ENCODE data around the gene DEGS1. TPM values are rescaled to one million over a fixed set of nuclear protein-coding genes. Genes with fewer than 3 reads are reported as not detected.

DEGS1 gene
- total and polyA plus RNA-seq, 12 donors: 33.1 to 79.4 (median 35.7) TPM

DNA sequence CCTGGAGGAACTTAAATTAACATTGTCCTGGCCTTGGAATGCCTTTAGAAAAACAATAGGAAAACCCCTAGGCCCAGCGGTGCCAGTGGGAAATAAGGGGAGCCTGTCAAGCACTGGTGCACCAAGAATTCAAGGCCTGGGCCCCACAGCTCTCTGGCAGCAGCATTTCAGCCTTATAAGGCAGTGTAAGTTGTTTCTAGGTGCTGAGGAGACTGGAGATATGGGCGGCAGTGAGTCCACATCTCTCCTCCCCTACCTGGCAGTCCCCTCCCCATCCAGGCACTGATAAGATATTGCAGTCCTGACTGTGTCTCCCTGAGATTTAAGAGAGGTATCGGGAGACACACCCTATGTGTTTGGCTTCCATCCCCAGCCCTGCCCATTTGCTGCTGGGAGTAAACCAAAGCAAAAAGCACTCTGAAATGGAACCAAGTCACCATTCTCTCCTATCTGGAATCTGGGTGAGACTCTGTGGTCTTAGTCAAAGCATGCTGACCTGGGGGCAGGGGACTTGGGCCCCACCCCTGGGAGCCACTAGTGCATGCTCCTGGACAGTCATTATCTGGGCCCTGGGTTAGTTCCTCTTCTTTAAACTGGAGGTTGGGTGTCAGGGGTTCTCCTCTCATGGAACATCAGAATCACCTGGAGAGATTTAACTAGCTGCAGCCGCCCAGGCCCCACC, 30.5 kb downstream of the DEGS1 start:
- no peaks in the 10 kb centered on the region for H3K36me3 ChIP-seq
- no peak for DNase-seq
- intact Hi-C loops (cut with DNase I): no loop called here
- no peaks in the 10 kb centered on the region for H3K9me3 ChIP-seq
- no peak overlapping the region for H3K4me3 ChIP-seq
- H3K4me1 ChIP-seq: peaks cover 0 to 39% (median 15%) of the 10 kb centered on the region in 9 donors
- 71 to 74% methylated on average over 4 of the region's 4 CpGs for WGBS, 2 donors
- no peak overlapping the region for H3K27ac ChIP-seq
- no peak for TF ChIP-seq CTCF (IDR thresholded peaks at IDR 0.05)
- peak in 1 of 8 donors; percentile 14 for ATAC-seq
- no peaks in the 10 kb centered on the region for H3K27me3 ChIP-seq

DNA sequence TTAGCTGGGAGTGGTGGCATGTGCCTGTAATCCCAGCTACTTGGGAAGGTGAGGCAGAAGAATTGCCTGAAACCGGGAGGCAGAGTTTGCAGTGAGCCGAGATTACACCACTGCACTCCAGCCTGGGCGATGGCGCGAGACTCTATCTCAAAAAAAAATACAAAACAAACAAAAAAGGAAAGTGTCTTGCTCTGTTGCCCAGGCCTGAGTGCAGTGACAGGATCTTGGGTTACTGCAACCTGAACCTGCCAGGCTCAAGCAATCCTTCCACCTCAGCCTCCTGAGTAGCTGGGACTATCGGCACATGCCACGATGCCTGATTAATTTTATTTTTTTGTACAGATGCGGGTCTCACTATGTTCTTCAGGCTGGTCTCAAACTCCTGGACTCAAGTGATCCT, 33.3 kb downstream of the DEGS1 start:
- no peak overlapping the region for H3K4me3 ChIP-seq
- ATAC-seq (no peak), DNase-seq (no peak)
- peaks cover 0 to 24% (median 7%) of the 10 kb centered on the region in 9 donors for H3K4me1 ChIP-seq
- TF ChIP-seq CTCF (IDR thresholded peaks at IDR 0.05): no peak
- intact Hi-C loops (cut with DNase I): no loop called here
- no peaks in the 10 kb centered on the region for H3K9me3 ChIP-seq
- H3K36me3 ChIP-seq: no peaks in the 10 kb centered on the region
- H3K27me3 ChIP-seq: no peaks in the 10 kb centered on the region
- WGBS, 2 donors: 95 to 96% methylated on average over 8 of the region's 8 CpGs
- peak overlapping the region in 5 of 10 donors; percentile 25 to 64 (median 43) for H3K27ac ChIP-seq

- Histone ChIP-seq H3K36me3 (no peaks in the 10 kb centered on the region), H3K4me1 (peaks cover 0 to 21% (median 5%) of the 10 kb centered on the region in 9 donors), H3K27ac (peak overlapping the region in 3 of 10 donors; percentile 26 to 70 (median 61)), H3K4me3 (no peak overlapping the region), H3K27me3 (no peaks in the 10 kb centered on the region), H3K9me3 (no peaks in the 10 kb centered on the region)
- no peak for TF ChIP-seq CTCF (IDR thresholded peaks at IDR 0.05)
- WGBS, 2 donors: 84 to 86% methylated on average over 11 of the region's 11 CpGs
- intact Hi-C loops (cut with DNase I): no loop called here
- DNase-seq (no peak), ATAC-seq (no peak)
These were observed 34.9 kb downstream of the DEGS1 start for GRCh38 chr1:224217655-224218623.

DNA sequence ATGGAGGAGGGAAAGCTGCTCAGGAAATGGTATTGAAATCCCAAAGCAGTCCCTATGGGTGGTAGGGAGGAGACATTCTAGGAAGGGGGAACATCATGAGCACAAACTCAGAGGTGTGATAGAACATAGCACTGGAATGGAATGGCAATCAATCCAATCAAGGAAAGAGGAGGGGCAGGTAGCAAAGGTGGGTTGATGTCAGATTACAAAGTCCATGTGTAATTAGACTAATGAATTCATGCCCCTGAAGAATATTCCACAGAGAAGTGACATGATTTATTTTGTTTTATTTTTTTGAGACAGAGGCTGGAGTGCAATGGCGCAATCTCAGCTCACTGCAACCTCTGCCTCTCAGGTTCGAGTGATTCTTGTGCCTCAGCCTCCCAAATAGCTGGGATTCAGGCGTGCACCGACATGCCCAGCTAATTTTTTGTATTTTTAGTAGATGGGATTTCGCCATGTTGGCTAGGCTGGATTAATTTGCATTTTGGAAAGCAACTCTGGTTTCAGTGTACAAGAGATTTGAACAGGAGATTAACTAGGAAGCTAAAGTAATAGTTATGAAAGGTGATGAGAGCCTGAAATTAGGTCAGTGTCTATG, 36.1 kb downstream of the DEGS1 start:
- Histone ChIP-seq H3K9me3 (no peaks in the 10 kb centered on the region), H3K27me3 (no peaks in the 10 kb centered on the region), H3K4me1 (peaks cover 0 to 22% (median 7%) of the 10 kb centered on the region in 9 donors), H3K36me3 (no peaks in the 10 kb centered on the region), H3K27ac (no peak overlapping the region), H3K4me3 (no peak overlapping the region)
- no peak for DNase-seq
- no peak for TF ChIP-seq CTCF (IDR thresholded peaks at IDR 0.05)
- intact Hi-C loops (cut with DNase I): no loop called here
- ATAC-seq: no peak
- WGBS, 2 donors: 78 to 93% methylated on average over 5 of the region's 5 CpGs
